HG02981 (cell line): ENCODE results near the gene GPR161.
"Not testable (repeated sequence)": the region's sequence is repeated elsewhere in the genome, so short reads cannot be mapped to it uniquely, and the experiment has no call there.

Experiments used
- ATAC-seq: cut with Tn5 transposase; IDR thresholded peaks from one replicate; pipeline ENCODE4 v1.9.1; 2021; ENCODE audit warnings: mild to moderate bottlenecking, moderate library complexity; ENCODE audit not compliant: unreplicated experiment

GPR161 gene

DNA sequence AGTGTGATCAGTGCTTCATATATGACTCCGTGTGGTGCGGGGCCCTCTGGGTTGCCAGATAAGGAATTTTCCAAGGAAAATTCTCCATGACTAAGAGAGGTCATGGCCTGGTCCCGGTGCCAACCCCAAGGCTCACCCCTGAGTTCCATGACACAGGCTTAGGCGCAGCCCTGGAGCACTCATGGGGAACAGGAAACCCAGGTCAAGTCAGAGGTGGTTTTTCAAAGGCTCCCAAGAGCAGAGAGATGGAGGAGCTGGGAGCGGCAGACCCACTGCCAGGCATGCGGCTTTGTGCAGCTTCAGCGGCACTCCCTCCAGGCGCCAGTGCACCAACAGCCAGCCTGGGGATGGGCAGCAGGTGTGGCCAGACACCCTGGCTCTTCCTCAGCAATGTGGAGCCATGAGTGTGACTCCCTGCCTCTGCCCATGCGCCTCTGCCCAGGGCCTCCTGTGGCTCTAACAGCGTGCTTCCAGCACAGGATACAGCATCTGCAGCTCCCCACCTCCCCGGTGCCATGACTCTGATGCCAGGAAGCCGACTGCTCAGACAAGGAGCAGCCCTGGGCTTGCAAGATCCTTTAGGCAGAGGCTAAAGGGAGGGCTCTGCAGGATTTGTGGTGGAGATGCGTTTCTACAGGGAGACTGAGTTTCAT, 47.3 kb downstream of the GPR161 start:
- no peak for ATAC-seq

- ATAC-seq = no peak
These were observed 48.0 kb downstream of the GPR161 start for GRCh38 chr1:168088511-168089325.

- ATAC-seq = no peak
These were observed 49.0 kb downstream of the GPR161 start for GRCh38 chr1:168087696-168088095.

DNA sequence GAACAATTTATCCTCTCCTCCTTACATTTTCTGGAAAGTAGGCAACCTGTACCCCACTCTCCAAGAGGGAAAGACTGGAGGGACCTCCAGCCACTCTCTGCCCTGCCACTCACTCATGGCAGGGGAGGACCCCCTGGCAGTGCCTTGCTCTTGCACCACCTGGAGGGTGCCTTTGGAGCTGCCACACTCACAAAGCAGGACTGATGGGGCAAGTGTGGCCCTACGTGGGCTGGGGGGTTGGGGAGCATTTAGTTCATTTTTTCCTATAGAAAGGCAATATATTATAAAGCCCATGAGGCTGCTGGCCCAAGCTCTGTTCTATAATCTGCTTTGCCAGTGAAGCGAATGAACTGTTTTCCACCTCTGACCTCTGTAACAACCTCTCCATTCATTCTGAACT, 50.3 kb downstream of the GPR161 start:
- no peak for ATAC-seq

DNA sequence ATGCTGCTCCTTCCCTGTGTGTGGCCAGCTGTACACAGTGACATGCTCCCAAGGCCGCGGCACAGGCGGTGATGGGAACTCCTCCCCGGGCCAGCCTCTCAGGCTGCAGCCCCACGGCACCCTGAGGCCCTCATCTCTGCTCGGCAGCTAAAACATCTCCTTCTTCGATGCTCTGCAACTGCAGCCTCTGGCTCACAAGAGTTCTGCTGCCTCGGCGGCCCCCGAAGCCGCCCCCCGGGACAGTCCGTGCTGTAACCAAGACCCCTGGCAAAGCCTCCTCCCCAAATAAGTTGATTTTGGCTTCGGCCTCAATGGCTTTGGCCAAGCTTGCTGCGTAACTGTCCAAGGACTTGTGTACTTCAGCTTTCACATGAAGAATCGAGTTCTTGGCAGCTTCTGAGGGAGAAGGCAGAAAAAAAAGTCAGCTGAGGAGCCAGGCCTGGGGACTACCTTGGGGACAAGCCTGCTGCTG, 51.3 kb downstream of the GPR161 start:
- no peak for ATAC-seq

GRCh38 chr1:168084396-168085231, 52.1 kb downstream of the GPR161 start:
- no peak for ATAC-seq

DNA sequence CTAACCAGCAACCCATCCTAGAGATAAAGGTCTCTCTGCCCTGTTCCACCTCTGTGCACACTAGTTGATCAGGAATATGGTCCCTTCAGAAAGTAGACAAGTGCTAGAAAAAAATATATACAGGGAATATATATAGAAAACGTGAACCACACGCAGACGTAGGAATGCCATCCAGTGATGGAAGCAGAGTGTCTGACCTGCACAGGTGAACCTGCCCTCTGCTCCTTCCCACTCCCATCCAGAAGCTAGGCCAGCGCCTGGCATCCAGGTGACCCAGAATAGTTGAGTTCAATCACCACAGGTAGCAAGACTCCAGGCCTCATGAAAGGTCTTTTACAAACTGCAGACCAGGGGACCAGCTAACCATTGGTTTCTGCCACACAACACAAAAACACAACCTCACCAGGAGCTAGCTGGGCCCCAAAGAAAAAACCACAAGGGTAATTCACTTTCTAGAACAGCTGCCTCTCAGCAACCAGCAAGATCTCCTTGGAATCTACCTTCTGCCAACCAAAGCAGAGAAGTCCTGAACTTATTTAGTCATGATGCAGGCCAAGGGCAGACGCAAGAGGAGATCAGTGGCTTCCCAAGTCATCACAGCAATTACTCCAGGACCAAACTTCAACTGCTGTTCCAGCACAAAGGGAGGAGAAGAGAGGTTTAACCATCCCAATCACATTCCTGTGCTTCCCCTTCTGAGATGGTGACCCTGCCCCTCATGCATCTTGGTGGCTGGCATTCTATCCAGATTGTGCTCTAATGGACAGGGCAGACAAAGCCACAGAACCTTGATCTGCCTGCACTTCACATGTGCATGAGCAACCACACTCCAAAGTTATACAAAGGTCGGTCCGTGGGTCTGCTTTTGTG, 53.0 kb downstream of the GPR161 start:
- ATAC-seq = no peak

DNA sequence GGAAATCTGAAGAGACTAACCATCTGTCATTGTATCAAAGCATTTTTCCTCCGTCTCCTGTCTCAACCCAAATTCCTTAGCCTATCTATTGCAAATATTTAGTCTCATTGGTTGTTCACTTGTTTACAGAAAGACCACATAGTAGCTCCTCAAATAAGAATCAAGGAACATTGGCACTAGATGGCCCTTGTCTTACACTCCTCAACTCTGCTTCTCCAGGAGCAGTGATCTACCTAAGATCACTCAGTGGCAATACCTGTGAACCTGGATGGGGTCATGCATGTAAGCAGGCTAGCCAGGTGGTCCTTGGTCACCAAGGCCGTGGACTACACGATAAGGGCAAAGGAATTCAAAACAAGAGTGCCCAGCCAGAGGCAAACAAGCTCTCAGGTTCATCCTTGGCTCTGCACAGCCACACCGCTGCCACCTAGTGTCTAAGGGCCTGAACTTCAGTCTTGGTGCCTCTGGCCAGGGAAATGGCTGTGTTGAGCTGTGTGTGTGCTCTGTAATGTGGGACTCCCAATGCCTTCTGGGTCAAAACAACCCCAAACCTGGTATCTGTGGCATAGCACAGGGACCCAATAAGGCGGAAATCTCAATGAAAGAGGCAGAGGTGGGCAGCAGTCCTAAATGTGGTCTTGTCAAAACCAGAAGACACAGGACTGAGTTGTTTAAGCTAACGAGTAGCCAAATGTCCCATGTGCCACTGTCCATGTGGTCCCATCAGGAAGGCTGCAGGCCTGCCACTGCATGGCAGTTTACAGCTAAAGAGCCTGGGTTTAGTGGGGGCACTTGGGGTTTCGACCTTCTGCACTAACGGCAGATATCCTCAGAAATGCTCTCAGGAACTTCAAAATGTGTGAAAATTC, 54.5 kb downstream of the GPR161 start:
- ATAC-seq = peak; percentile 77

GRCh38 chr1:168081373-168082007, 55.2 kb downstream of the GPR161 start:
- no peak for ATAC-seq

- ATAC-seq = no peak
These were observed 57.0 kb downstream of the GPR161 start for GRCh38 chr1:168079761-168080160.

GRCh38 chr1:168069384-168069783, 67.3 kb downstream of the GPR161 start:
- ATAC-seq = no peak

GRCh38 chr1:168065506-168065905, 71.2 kb downstream of the GPR161 start:
- ATAC-seq = no peak

DNA sequence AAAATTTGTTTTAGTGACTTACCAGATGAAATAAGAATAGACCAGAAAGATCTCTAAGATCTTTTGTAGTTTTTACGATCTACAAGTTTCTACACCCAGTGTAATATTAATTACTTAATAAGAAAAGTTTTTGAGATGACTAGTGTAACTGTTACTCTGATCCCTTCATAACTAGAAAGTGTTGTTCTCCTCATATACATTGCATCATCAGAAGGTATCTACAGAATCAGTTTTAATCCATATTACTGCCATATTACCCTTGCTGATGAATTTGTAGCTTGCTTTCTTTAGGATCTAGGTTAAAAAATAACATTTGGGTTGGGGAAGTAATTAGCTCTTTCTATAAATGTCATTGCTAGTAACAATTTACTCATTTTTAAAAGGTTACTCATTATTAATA, 72.5 kb downstream of the GPR161 start:
- no peak for ATAC-seq

- ATAC-seq = no peak
These were observed 78.8 kb downstream of the GPR161 start for GRCh38 chr1:168057921-168058320.

- ATAC-seq = no peak
These were observed 79.4 kb downstream of the GPR161 start for GRCh38 chr1:168057355-168057754.

GRCh38 chr1:168056152-168056551, 80.6 kb downstream of the GPR161 start:
- not testable (repeated sequence) for ATAC-seq

GRCh38 chr1:168054117-168054516, 82.6 kb downstream of the GPR161 start:
- ATAC-seq = no peak

DNA sequence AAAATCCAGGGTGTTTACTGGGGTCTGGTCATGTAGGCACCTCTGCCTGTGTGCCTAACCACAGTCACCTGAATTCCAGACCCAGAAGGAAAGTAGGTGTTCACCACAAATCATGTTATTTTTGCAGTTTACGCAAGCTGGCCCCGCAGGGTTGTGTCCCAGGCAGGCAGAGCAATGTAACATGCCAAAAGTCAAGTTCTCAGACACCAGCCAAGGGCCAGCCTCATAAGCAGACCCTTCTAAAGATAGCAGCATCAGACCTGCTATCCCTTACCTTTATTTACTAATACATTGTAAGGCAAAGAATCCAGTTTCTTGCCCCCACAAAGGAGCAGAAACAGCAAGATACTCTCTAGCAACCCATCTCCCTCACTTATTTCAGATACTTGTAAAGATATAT, 83.0 kb downstream of the GPR161 start:
- ATAC-seq = no peak

DNA sequence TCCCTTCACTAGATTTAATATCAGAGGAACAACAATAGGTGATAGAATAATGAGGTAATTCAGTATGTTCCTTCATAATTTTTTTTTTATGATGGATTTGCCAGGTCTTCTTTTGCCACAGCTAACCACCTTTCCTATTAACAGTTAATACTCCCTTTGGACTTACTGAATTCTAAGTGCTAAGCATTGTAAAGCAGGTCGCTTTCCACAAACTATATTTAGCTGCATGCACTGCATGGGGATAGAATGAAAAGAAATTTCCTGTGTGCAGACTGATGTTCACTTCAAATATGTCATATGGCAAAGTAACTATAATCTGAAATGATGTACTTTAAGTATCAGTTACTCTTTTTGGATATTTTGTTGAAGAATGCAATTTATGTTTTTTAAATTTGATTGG, 85.8 kb downstream of the GPR161 start:
- ATAC-seq = no peak
